ENCODE measurements around the gene NEBL.

- TF ChIP-seq POLR2AphosphoS5 (IDR thresholded peaks at IDR 0.05; ENCODE audit: borderline replicate concordance, low read depth, low read length), result no peak
- TF ChIP-seq EZH2 (IDR thresholded peaks at IDR 0.05), result no peak
- no peak for TF ChIP-seq FOXP2 (optimal IDR thresholded peaks at IDR 0.05; ENCODE audit: control extremely low read depth, extremely low read length, insufficient read depth)
These were observed 4.0 kb upstream of the NEBL start for GRCh38 chr10:20901110-20901509.
